SK-N-SH (cell line): Measurements from ENCODE around the gene GLIS1. TPM values are rescaled to one million over a fixed set of nuclear protein-coding genes. Genes with fewer than 3 reads are reported as not detected.

Source experiments
- CTCF ChIA-PET: fragments of 300-600, 350-600 bp; formaldehyde crosslinking; extraction: SDS; loops from one replicate; lab custom pipeline; 2021; lab: Yijun Ruan, JAX
- POLR2A ChIA-PET: fragments of 350-600 bp; sonication (Branson Sonifier 250); formaldehyde crosslinking; extraction: SDS; loops from one replicate; lab custom pipeline; 2020; ENCODE audit warnings: antibody characterized with exemption, inconsistent platforms; lab: Yijun Ruan, JAX
- DNase-seq: peaks from one replicate; pipeline ENCODE4 v3.0.0; 2012
- H2AFZ ChIP-seq: fragments of 200-600 bp; sonication (generic); 2 replicates; pipeline ENCODE4 v1.8.1; 2016; ENCODE audit warnings: antibody characterized with exemption, mild to moderate bottlenecking, low read depth
- H3F3A ChIP-seq: fragments of 200-600 bp; sonication (generic); replicated peaks from 2 replicates; pipeline ENCODE3; 2016; ENCODE audit warnings: antibody characterized with exemption, mild to moderate bottlenecking; ENCODE audit not compliant: insufficient read depth
- H3K27ac ChIP-seq, 2 experiments: fragments of 200-500 bp in 1 of 2; fragments of 200-600 bp in 1 of 2; sonication (Bioruptor generic) in 1 of 2; sonication (generic), shearing (Covaris generic) in 1 of 2; 2 replicates each; pipeline versions ENCODE4 v1.5.1 to v1.6.1; 2014 to 2016; ENCODE audit warnings: low read depth in 2 of 2, inconsistent platforms in 1 of 2, low read length in 1 of 2, mild to moderate bottlenecking in 1 of 2, mixed read lengths in 1 of 2
- H3K27me3 ChIP-seq: fragments of 200-600 bp; sonication (generic), shearing (Covaris generic); 2 replicates; pipeline ENCODE4 v1.6.1; 2016; ENCODE audit warnings: mixed run types; ENCODE audit not compliant: insufficient read depth
- H3K36me3 ChIP-seq, 2 experiments: fragments of 200-500 bp in 1 of 2; fragments of 200-600 bp in 1 of 2; sonication (Bioruptor generic) in 1 of 2; sonication (generic) in 1 of 2; replicated peaks in 1 of 2; 2 replicates each; pipeline versions ENCODE3 to v1.5.1; 2014 to 2016; ENCODE audit warnings: low read length in 1 of 2, mild to moderate bottlenecking in 1 of 2; ENCODE audit not compliant: insufficient read depth in 2 of 2, control insufficient read depth in 1 of 2
- H3K4me1 ChIP-seq, 2 experiments: fragments of 200-500 bp in 1 of 2; fragments of 200-600 bp in 1 of 2; sonication (Bioruptor generic) in 1 of 2; sonication (generic), shearing (Covaris generic) in 1 of 2; 2 replicates each; pipeline versions ENCODE4 v1.5.1 to v1.6.1; 2014 to 2016; ENCODE audit warnings: low read depth in 1 of 2, low read length in 1 of 2, mixed run types in 1 of 2; ENCODE audit not compliant: insufficient read depth in 2 of 2, control insufficient read depth in 1 of 2
- H3K4me2 ChIP-seq: fragments of 200-600 bp; sonication (generic), shearing (Covaris generic); 2 replicates; pipeline ENCODE4 v1.6.1; 2017; ENCODE audit warnings: mixed run types
- H3K4me3 ChIP-seq, 2 experiments: fragments of 200-500 bp in 1 of 2; fragments of 200-600 bp in 1 of 2; sonication (Bioruptor generic) in 1 of 2; sonication (generic), shearing (Covaris generic) in 1 of 2; 2 replicates each; pipeline versions ENCODE4 v1.5.1 to v1.8.1; 2014 to 2016; ENCODE audit warnings: low read depth in 2 of 2, inconsistent platforms in 1 of 2, low read length in 1 of 2, mild to moderate bottlenecking in 1 of 2, mixed read lengths in 1 of 2, moderate library complexity in 1 of 2
- H3K79me2 ChIP-seq: fragments of 200-600 bp; sonication (generic); 2 replicates; pipeline ENCODE4 v1.8.1; 2017; ENCODE audit warnings: mild to moderate bottlenecking; ENCODE audit not compliant: insufficient read depth
- H3K9ac ChIP-seq: fragments of 200-600 bp; sonication (generic); 2 replicates; pipeline ENCODE4 v1.6.1; 2017; ENCODE audit warnings: mixed run types
- H3K9me2 ChIP-seq: fragments of 200-600 bp; sonication (generic); 2 replicates; pipeline ENCODE4 v1.6.1; 2017; ENCODE audit warnings: mixed run types
- H3K9me3 ChIP-seq: fragments of 200-600 bp; sonication (generic); 2 replicates; pipeline ENCODE4 v1.6.1; 2017; ENCODE audit warnings: mixed run types, mild to moderate bottlenecking, moderate library complexity
- H4K20me1 ChIP-seq: fragments of 200-600 bp; sonication (generic); 2 replicates; pipeline ENCODE4 v1.6.1; 2017; ENCODE audit warnings: mild to moderate bottlenecking, mixed run types; ENCODE audit not compliant: insufficient read depth
- ELF1 ChIP-seq: IDR thresholded peaks from 2 replicates; pipeline ENCODE4 v1.4.0; 2012
- EZH2phosphoT487 ChIP-seq: fragments of 200-600 bp; sonication (generic); IDR thresholded peaks from 2 replicates; pipeline ENCODE4 v1.6.1; 2017; ENCODE audit warnings: low read depth, mixed run types, mild to moderate bottlenecking, antibody characterized with exemption, moderate library complexity, borderline replicate concordance
- FOSL2 ChIP-seq: IDR thresholded peaks from 2 replicates; pipeline ENCODE4 v1.4.0; 2012; ENCODE audit warnings: low read depth, mild to moderate bottlenecking, moderate library complexity, borderline replicate concordance
- FOXJ3 ChIP-seq: sonication (generic); formaldehyde crosslinking; IDR thresholded peaks from 2 replicates; pipeline ENCODE4 v1.5.1; 2020; ENCODE audit warnings: mild to moderate bottlenecking, missing genetic modification reagents
- GABPA ChIP-seq: IDR thresholded peaks from 2 replicates; pipeline ENCODE4 v1.4.0; 2012; ENCODE audit warnings: low read depth, mild to moderate bottlenecking
- JUND ChIP-seq: IDR thresholded peaks from 2 replicates; pipeline ENCODE4 v1.4.0; 2012
- MAX ChIP-seq: IDR thresholded peaks from 2 replicates; pipeline ENCODE4 v1.4.0; 2012; ENCODE audit warnings: low read depth
- NFIC ChIP-seq: IDR thresholded peaks from 2 replicates; pipeline ENCODE4 v1.4.0; 2012; ENCODE audit warnings: borderline replicate concordance
- PBX3 ChIP-seq: IDR thresholded peaks from 2 replicates; pipeline ENCODE4; 2012
- RCOR1 ChIP-seq: fragments of 150-350 bp; IDR thresholded peaks from 2 replicates; pipeline ENCODE4 v1.6.1; 2017; ENCODE audit warnings: antibody characterized with exemption, low read length
- RXRA ChIP-seq: IDR thresholded peaks from 2 replicates; pipeline ENCODE4 v1.4.0; 2012; ENCODE audit warnings: low read depth, mild to moderate bottlenecking, borderline replicate concordance
- SIN3A ChIP-seq: IDR thresholded peaks from 2 replicates; pipeline ENCODE4 v1.6.1; 2012; ENCODE audit warnings: low read depth, mild to moderate bottlenecking, low read length, moderate library complexity, borderline replicate concordance
- TCF12 ChIP-seq: IDR thresholded peaks from 2 replicates; pipeline ENCODE4 v1.4.0; 2012
- USF1 ChIP-seq: IDR thresholded peaks from 2 replicates; pipeline ENCODE4 v1.4.0; 2012; ENCODE audit warnings: low read depth, borderline replicate concordance
- USF2 ChIP-seq: fragments of 150-350 bp; IDR thresholded peaks from 2 replicates; pipeline ENCODE4 v1.6.1; 2017; ENCODE audit warnings: antibody characterized with exemption, low read length, low read depth, borderline replicate concordance
- WGBS: methylation state at CpG from one replicate; pipeline ENCODE4 v1.1.6; 2017; ENCODE audit warnings: low lambda C conversion rate; 5-methylcytosine and 5-hydroxymethylcytosine counted together
- polyA plus RNA-seq, 3 experiments: library from polyadenylated mRNA; depleted of rRNA; stranded (reverse); fragments of >200 nt; gene quantifications; 2 replicates each; pipeline ENCODE4 v1.2.3, GENCODE V29; 2012

Gene GLIS1
- polyA plus RNA-seq, 1 of the 3 experiments (the other 2 are of a cell fraction) = 0.13 TPM

- Histone ChIP-seq H3K9me3 (no peaks in the 10 kb centered on the region), H3K4me1 (peaks cover 8 to 71% of the 10 kb centered on the region in 2 experiments; a peak in 3 of 4 replicates), H3K36me3 (no peaks in the 10 kb centered on the region), H3K9ac (no peak overlapping the region), H3K27ac (no peak overlapping the region), H4K20me1 (no peaks in the 10 kb centered on the region; the same call in 1 of the 2 replicates), H3K27me3 (no peaks in the 10 kb centered on the region), H2AFZ (no peak overlapping the region), H3F3A (peaks cover 10% of the 10 kb centered on the region), H3K4me3 (no peak overlapping the region), H3K79me2 (no peaks in the 10 kb centered on the region), H3K9me2 (no peaks in the 10 kb centered on the region), H3K4me2 (no peak overlapping the region)
- DNase-seq = no peak
- CTCF ChIA-PET = interaction anchor here (1.1 to 5.2 kb wide), 3 partner anchors 32 to 208 kb away, joined by 4 to 21 read pairs (median 4); no protein-coding TSS in a partner anchor
- TF ChIP-seq USF2 (no peak), JUND (no peak), PBX3 (no peak), TCF12 (no peak), RXRA (no peak), ELF1 (no peak)
- POLR2A ChIA-PET = no interaction called here
- WGBS = 76% methylated on average over 3 of the region's 7 CpGs
These were observed 221.9 kb downstream of the GLIS1 start for GRCh38 chr1:53517109-53517508.

- peaks cover 16 to 72% of the 10 kb centered on the region in 2 experiments; a peak in 3 of 4 replicates for H3K4me1 ChIP-seq
- H3K27ac ChIP-seq = no peak overlapping the region
- POLR2A ChIA-PET = no interaction called here
- H3K4me3 ChIP-seq = no peak overlapping the region
- DNase-seq = no peak
- H3K9me3 ChIP-seq = no peaks in the 10 kb centered on the region
- H3K79me2 ChIP-seq = no peaks in the 10 kb centered on the region
- TF ChIP-seq FOXJ3 (CRISPR knock-in tag) = no peak
- no peak for TF ChIP-seq RCOR1
- no peak for TF ChIP-seq EZH2phosphoT487
- TF ChIP-seq, all 33 proteins: peak for 0
- Histone ChIP-seq H3F3A (peaks cover 19% of the 10 kb centered on the region), H2AFZ (no peak overlapping the region), H3K27me3 (no peaks in the 10 kb centered on the region), H3K36me3 (no peaks in the 10 kb centered on the region), H3K9ac (no peak overlapping the region), H3K9me2 (no peaks in the 10 kb centered on the region), H4K20me1 (no peaks in the 10 kb centered on the region; the same call in 1 of the 2 replicates), H3K4me2 (no peak overlapping the region)
- 85% methylated on average over 7 of the region's 7 CpGs for WGBS
- CTCF ChIA-PET = interaction anchor here (0.9 to 5.2 kb wide), 3 partner anchors 31 to 209 kb away, joined by 3 to 21 read pairs (median 4); no protein-coding TSS in a partner anchor
These were observed 222.8 kb downstream of the GLIS1 start for GRCh38 chr1:53516181-53516580.

GRCh38 chr1:53514436-53514835 is 224.5 kb downstream of the GLIS1 start:
- Histone ChIP-seq H3K27ac (no peak overlapping the region), H3K4me3 (no peak overlapping the region), H3K4me1 (peaks cover 16 to 80% of the 10 kb centered on the region in 2 experiments; a peak in 3 of 4 replicates), H3K4me2 (no peak overlapping the region), H3F3A (peaks cover 23% of the 10 kb centered on the region), H3K9me3 (no peaks in the 10 kb centered on the region), H3K79me2 (no peaks in the 10 kb centered on the region), H3K27me3 (no peaks in the 10 kb centered on the region), H4K20me1 (no peaks in the 10 kb centered on the region; the same call in 1 of the 2 replicates), H3K9me2 (no peaks in the 10 kb centered on the region), H3K36me3 (no peaks in the 10 kb centered on the region), H2AFZ (no peak overlapping the region), H3K9ac (no peak overlapping the region)
- CTCF ChIA-PET = no interaction called here
- WGBS = 77% methylated on average over 9 of the region's 10 CpGs
- POLR2A ChIA-PET = no interaction called here
- no peak for DNase-seq
- TF ChIP-seq FOSL2 (no peak), SIN3A (no peak), USF1 (no peak), GABPA (no peak), NFIC (no peak), USF2 (no peak), MAX (no peak)
